ENCODE results near the gene GCNT1.

DNA sequence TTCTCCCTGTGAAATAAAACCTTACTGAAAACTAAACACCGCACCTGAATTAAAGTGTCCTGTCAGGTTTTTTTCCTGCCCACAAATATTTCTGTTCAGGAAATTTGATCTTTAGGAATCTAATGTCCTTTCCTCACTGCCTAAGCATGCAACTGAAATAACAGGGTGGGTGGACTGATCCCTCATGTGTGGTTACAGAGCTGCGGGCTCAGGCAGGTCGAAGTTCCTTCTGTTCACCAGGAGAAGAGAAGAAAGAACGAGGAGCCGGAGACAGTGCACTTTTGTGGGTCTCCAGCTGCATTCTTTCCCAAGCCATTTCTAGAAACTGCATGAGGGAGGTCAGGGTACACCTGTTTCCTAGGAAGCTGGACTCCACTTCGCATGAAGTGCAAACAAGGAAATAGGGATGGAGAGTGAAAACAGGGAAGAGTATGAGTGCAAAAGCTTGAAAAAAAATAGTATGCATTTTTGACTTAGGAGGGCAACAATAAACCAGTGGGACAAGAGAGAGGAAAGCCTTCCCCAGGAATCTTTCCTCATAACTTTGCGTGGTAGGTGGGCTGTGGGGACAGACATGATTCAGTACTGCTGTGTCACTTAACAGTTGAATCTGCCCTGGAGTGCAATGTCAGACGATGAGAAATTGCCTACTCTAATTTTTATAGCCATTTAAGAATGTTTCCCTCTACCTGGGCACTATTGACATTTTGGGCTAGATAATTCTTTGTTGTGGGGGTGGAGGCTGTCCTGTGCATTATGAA, 60.3 kb downstream of the GCNT1 start:
- TF ChIP-seq POLR2A (IDR thresholded peaks at IDR 0.05; ENCODE audit: low read length) = no peak
- TF ChIP-seq GATA1 (IDR thresholded peaks at IDR 0.05; ENCODE audit: low read depth, low read length) = no peak
